Panc1 (cell line): ENCODE measurements around the gene ANKLE2. TPM values are rescaled to one million over a fixed set of nuclear protein-coding genes. Genes with fewer than 3 reads are reported as not detected.

Source experiments
- ATAC-seq: fragments of 200-7000 bp; cut with Tn5 transposase; 2 replicates; pipeline ENCODE4 v1.9.1; 2020; ENCODE audit warnings: mild to moderate bottlenecking, moderate library complexity
- BruUV-seq: library from RNA; stranded (reverse); fragments of 400-500 nt; replicated peaks from 2 replicates; lab custom pipeline; 2021; lab: Mats Ljungman, UMichigan
- CTCF ChIA-PET: fragments of 300-600 bp; sonication (Branson Sonifier 250); formaldehyde crosslinking; loops from one replicate; lab custom pipeline; 2022; ENCODE audit warnings: antibody characterized with exemption; lab: Charles Lee
- POLR2A ChIA-PET: fragments of 300-600 bp; sonication (Branson Sonifier 250); formaldehyde crosslinking; loops from one replicate; lab custom pipeline; 2022; ENCODE audit warnings: antibody characterized with exemption; lab: Charles Lee
- DNase-seq: peaks from one replicate; pipeline ENCODE4 v3.0.0-alpha.2; 2010; ENCODE audit warnings: low read depth, low spot score
- H3K27ac ChIP-seq: 2 replicates; pipeline ENCODE4 v1.5.1; 2011; ENCODE audit warnings: mild to moderate bottlenecking, low read length, inconsistent platforms
- H3K27me3 ChIP-seq: fragments of 200-500 bp; sonication (Bioruptor generic); 2 replicates; pipeline ENCODE4 v1.6.0; 2014; ENCODE audit warnings: low read length, inconsistent platforms; ENCODE audit not compliant: control insufficient read depth, insufficient read depth
- H3K36me3 ChIP-seq: fragments of 200-500 bp; sonication (Bioruptor generic); 2 replicates; pipeline ENCODE4 v1.5.1; 2014; ENCODE audit warnings: inconsistent platforms, mild to moderate bottlenecking, low read length, moderate library complexity; ENCODE audit not compliant: control insufficient read depth, insufficient read depth
- H3K4me1 ChIP-seq: 2 replicates; pipeline ENCODE4 v1.5.1; 2011; ENCODE audit warnings: inconsistent platforms, mild to moderate bottlenecking, low read length, moderate library complexity; ENCODE audit not compliant: control insufficient read depth, insufficient read depth
- H3K4me3 ChIP-seq, 2 experiments: 2 replicates each; pipeline ENCODE4 v1.5.1; 2011 to 2012; ENCODE audit warnings: low read depth in 2 of 2, low read length in 2 of 2, mild to moderate bottlenecking in 2 of 2, inconsistent platforms in 1 of 2, moderate library complexity in 1 of 2
- H3K9me3 ChIP-seq: fragments of 200-500 bp; sonication (Bioruptor generic); 2 replicates; pipeline ENCODE4 v1.5.1; 2014; ENCODE audit warnings: low read depth, mild to moderate bottlenecking, inconsistent platforms, low read length, moderate library complexity; ENCODE audit not compliant: control insufficient read depth, insufficient read depth
- CTCF ChIP-seq: fragments of 450-650 bp; IDR thresholded peaks from 2 replicates; pipeline ENCODE4 v1.5.1; 2017; ENCODE audit warnings: mild to moderate bottlenecking
- POLR2AphosphoS5 ChIP-seq: IDR thresholded peaks from 2 replicates; pipeline ENCODE4 v1.6.1; 2012; ENCODE audit warnings: mild to moderate bottlenecking, low read depth, low read length, moderate library complexity
- REST ChIP-seq, 2 experiments: IDR thresholded peaks; 2 replicates each; pipeline ENCODE4 v1.6.1; 2011 to 2012; ENCODE audit warnings: low read depth in 2 of 2, control low read depth in 1 of 2, low read length in 1 of 2, mild to moderate bottlenecking in 1 of 2, moderate library complexity in 1 of 2; ENCODE audit not compliant: insufficient read depth in 1 of 2
- SIN3A ChIP-seq: IDR thresholded peaks from 2 replicates; pipeline ENCODE4 v1.6.1; 2012; ENCODE audit warnings: low read depth, mild to moderate bottlenecking, low read length, moderate library complexity, borderline replicate concordance; ENCODE audit not compliant: insufficient read depth
- TCF7L2 ChIP-seq: IDR thresholded peaks from 2 replicates; pipeline ENCODE4 v1.6.1; 2011; ENCODE audit warnings: mild to moderate bottlenecking, low read depth, low read length, inconsistent platforms
- in situ Hi-C: cut with HindIII; loops from 2 replicates; pipeline ENCODE4 v1.10.0; 2016; ENCODE audit warnings: low sequenced_read_pairs, low pct_unique_long_range_greater_than_20kb
- intact Hi-C: fragments of 100-400 bp; cut with micrococcal nuclease; formaldehyde crosslinking; loops from one replicate; pipeline ENCODE4 v1.10.0; 2022; ENCODE audit not compliant: unreplicated experiment
- total RNA-seq: library from RNA; stranded (reverse); gene quantifications from one replicate; pipeline ENCODE4 v1.2.1, GENCODE V29; 2021; ENCODE audit not compliant: unreplicated experiment

ANKLE2 gene
- total RNA-seq, 1 experiment from 2014 or later: 88.7 TPM

GRCh38 chr12:132771126-132771838, 9.7 kb upstream of the ANKLE2 start:
- Histone ChIP-seq H3K9me3 (no peaks in the 10 kb centered on the region), H3K4me1 (no peaks in the 10 kb centered on the region), H3K27ac (no peak overlapping the region), H3K27me3 (no peaks in the 10 kb centered on the region), H3K36me3 (peaks cover 10% of the 10 kb centered on the region), H3K4me3 (no peak overlapping the region)
- CTCF ChIA-PET: no interaction called here
- in situ Hi-C loops: no loop called here
- DNase-seq (no peak), ATAC-seq (no peak)
- TF ChIP-seq REST (IDR thresholded peaks at IDR 0.05; ENCODE audit: insufficient read depth in 1 of 2, low read depth in 2 of 2, low read length in 1 of 2) (no peak), TCF7L2 (no peak), POLR2AphosphoS5 (no peak)
- POLR2A ChIA-PET: interaction anchor here (0.6 kb wide), 1 partner anchor 12 kb away, joined by 15 read pairs; no protein-coding TSS in a partner anchor
- BruUV-seq: no TSS peak
- intact Hi-C loops: no loop called here

GRCh38 chr12:132766380-132767085, 4.9 kb upstream of the ANKLE2 start:
- no peak for TF ChIP-seq TCF7L2
- TF ChIP-seq SIN3A: no peak
- TF ChIP-seq CTCF: no peak
- no peak for TF ChIP-seq REST (IDR thresholded peaks at IDR 0.05; ENCODE audit: insufficient read depth in 1 of 2, low read depth in 2 of 2, low read length in 1 of 2)
- no peak for TF ChIP-seq POLR2AphosphoS5
- Histone ChIP-seq H3K4me1 (no peaks in the 10 kb centered on the region), H3K4me3 (no peak overlapping the region), H3K36me3 (no peaks in the 10 kb centered on the region; the same call in none of the 2 replicates), H3K9me3 (no peaks in the 10 kb centered on the region), H3K27me3 (no peaks in the 10 kb centered on the region), H3K27ac (no peak overlapping the region)
- CTCF ChIA-PET: no interaction called here
- ATAC-seq (no peak), DNase-seq (no peak)
- intact Hi-C loops (no loop called here), in situ Hi-C loops (no loop called here)
- no TSS peak for BruUV-seq
- POLR2A ChIA-PET: no interaction called here
